Glomerular visceral epithelial cell (primary cell): ENCODE results near the gene LGI4.
"Not testable (repeated sequence)": the region's sequence is repeated elsewhere in the genome, so short reads cannot be mapped to it uniquely, and the experiment has no call there.

ENCODE experiments used
- DNase-seq: peaks from one replicate; pipeline ENCODE4 v3.0.0-alpha.2; 2016; ENCODE audit errors: extremely low spot score

LGI4 gene

GRCh38 chr19:35105411-35106290 is 29.2 kb downstream of the LGI4 start:
- no peak for DNase-seq

DNA sequence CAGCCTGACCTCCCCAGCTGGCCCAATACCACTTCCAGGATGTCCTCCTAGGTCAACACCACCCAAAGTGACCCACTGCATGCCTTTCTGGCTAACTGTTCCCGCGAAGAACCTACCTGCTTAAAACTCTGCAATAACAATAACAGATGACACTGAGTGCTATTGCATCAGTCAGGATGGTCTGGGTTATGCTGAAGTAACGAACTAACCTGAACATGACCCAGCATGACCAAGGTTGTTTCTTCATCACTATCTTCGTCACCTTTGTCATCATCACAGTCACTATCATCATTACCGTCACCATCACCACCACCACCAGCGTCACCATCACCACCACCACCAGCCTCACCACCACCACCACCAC is 29.8 kb downstream of the LGI4 start:
- no peak for DNase-seq

DNA sequence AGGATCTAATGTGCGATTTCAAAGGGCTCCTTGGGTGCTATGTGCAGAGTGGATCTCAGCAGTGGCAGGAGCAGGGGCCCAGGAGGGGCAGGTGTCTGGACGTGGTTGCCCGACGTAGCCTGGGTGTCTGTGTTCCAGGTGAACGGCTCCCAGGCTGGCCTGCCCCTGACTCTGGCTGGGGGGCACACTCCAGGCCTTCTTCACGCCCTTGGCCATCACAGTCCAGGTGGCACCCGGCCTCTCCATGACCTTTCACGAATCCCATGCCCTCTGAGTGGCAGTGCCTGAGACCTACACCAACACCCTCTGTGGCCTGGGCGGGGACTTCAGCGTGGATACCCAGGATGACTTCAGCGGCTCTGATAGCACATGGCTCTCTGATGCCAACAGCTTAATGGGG is 30.5 kb downstream of the LGI4 start:
- DNase-seq: no peak

- not testable (repeated sequence) for DNase-seq
Measured at GRCh38 chr19:35103614-35104013, 31.2 kb downstream of the LGI4 start.

- not testable (repeated sequence) for DNase-seq
Measured at GRCh38 chr19:35101949-35102348, 32.9 kb downstream of the LGI4 start.

GRCh38 chr19:35100588-35101533 is 34.0 kb downstream of the LGI4 start:
- DNase-seq: no peak

DNA sequence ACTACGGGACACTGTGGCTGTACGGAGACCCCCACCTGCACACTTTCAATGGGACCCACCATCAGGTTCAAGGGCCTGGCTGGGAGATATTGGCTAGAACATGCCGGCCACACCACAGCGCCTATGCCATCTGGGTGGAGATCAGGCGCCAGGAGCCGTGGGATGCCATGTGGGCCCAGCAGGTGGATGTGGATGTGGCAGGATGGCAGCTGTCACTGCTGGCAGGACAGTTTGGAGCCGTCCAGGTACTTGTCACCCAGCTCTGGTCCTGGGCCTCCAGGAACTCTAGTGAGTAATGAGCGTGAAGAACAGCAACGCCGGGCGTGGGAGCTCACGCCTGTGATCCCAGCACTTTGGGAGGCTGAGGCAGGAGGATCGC is 35.0 kb downstream of the LGI4 start:
- no peak for DNase-seq

- DNase-seq: no peak
Measured at GRCh38 chr19:35099155-35099896, 35.5 kb downstream of the LGI4 start.

DNA sequence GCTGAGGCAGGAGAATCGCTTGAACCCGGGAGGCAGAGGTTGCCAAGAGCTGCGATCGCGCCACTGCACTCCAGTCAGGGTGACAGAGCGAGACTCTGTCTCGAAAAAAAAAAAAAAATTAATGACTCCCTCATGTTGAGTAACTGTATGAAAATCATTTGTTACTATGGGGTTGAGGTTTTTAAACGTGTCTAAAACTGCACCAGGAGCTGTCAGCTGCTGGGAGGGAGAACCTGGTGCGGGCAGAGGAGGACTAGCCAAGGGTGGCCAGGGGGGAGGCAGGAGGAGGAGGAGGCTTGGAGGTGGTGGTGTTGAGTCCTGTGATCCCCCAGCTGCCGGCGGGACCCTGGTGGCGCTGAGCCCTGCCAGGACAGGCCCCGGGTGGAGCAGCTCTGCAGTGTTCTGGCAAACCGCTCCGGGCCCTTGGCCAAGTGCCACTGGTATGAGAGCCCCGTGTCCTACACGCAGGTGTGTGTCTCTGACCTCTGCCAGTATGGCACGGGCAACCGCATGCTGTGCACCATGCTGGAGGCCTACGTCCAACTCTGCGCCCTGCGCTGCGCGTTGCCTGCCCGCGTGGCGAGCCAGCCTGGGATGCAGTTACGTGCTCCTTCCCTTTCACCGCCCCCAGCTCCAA is 36.3 kb downstream of the LGI4 start:
- no peak for DNase-seq

GRCh38 chr19:35095667-35096368 is 39.0 kb downstream of the LGI4 start:
- peak; percentile 9 for DNase-seq

GRCh38 chr19:35094656-35095055 is 40.2 kb downstream of the LGI4 start:
- DNase-seq: no peak

DNA sequence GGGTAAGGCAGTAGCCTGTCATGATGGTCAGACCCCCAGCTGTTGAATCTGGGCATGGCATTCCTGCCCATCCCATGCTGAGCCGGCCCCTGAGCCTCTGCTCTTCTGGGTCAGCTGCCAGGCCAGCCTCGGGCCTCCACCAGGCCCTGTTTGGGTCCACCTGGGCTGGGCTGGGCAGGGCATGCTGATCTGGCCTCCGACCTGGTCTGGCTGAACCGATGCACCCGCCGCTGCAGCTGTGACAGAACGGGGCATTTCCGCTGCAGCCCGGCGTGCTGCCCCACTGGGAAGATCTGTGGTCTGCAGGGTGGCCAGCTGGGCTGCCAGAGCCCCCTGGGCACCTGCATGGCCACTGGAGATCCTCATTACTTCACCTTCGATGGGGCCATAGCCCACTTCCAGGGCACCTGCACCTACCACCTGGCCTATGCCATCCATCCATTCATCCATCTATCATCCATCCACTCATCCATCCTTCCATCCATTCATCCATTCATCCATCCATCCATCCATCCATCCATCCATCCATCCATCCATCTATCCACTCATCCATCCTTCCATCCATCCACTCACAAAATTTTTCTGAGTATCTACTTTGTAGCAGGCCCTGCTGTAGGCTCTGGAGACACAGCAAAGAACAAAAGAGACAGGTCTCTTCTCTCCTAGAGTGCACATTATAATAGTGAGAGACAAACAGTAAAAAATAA is 40.8 kb downstream of the LGI4 start:
- DNase-seq: no peak

- DNase-seq: no peak
Measured at GRCh38 chr19:35093430-35093829, 41.4 kb downstream of the LGI4 start.

- DNase-seq: peak; percentile 61
Measured at GRCh38 chr19:35090506-35091214, 44.2 kb downstream of the LGI4 start.

GRCh38 chr19:35090160-35090505 is 44.7 kb downstream of the LGI4 start:
- no peak for DNase-seq

DNA sequence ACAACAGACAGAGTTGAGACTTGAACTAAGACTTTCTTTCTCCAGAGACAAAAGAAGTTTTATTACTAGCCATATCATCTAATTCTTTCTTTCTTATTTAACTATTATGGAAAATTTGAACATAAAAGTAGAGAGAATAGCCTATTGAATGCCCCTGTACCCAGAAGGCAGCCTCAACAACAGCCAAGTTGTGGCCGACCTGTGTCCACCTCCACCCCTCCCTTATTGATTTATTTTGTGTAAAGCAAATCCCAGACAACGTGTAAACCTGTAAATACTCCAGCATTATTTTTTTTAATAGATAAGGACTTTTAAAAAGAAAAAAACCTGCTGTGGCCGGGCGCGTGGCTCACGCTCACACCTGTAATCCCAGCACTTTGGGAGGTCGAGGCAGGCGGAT is 45.3 kb downstream of the LGI4 start:
- no peak for DNase-seq

DNA sequence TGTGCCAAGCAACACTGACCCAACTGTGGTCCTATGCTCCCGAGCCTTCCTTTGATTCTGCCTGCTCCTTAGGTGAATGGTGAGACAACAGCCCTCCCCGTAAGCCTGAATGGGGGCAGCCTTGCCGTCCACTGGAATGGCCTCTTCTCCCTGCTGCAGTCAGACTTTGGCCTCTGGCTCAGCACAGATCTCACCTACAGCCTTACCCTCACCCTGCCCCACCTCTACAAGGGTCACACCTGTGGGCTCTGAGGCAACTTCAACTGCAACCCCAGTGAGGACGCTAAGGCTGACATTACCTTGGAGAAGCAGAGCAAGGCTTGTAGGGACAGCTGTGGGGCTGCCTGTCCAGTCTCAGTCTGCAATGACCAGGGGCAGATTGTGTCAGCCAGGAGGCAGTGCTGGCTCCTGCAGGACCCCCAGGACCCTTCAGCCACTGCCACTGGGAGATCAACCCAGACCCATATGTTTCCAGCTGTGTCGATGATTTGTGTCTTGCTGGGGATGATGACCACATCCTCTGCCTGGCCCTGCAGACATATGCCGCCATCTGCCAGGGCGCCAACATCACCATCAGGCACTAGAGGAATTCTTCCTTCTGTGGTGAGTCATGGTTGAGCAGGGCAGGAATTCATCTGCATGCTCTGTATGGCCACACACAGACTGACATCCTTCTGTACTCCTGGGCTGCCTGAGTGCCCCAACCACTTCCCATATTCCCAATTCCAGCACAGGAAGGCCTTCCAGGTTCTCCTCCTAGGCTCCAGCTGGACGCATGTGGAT is 46.5 kb downstream of the LGI4 start:
- DNase-seq: peak; percentile 85

DNA sequence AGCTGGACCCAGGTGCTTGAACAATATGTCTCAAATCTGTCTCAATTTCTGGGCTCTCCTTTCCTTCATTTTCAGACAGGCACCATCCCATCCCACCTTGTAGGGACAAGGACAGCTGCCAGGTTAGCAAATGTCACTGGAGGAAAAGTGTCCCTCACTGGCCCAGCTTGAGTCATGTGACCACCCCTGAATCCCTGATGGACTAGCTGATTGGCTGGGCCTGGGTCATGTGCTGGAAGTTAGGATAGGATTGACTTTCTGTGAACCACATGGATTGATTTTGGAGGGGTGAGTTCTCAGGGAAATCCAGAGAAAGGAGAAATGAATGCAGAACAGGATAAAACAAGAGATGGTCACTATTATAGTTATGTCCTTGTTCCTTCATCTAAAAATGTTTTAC is 47.5 kb downstream of the LGI4 start:
- no peak for DNase-seq

GRCh38 chr19:35086455-35086854 is 48.4 kb downstream of the LGI4 start:
- DNase-seq: no peak
